D341Med (cell line): Measurements from ENCODE around the gene CREB5.
"Not testable (repeated sequence)": the region's sequence is repeated elsewhere in the genome, so short reads cannot be mapped to it uniquely, and the experiment has no call there.

Experiments
- DNase-seq: peaks from one replicate; pipeline ENCODE4 v3.0.0; 2012; ENCODE audit warnings: low spot score

CREB5 gene

GRCh38 chr7:28815369-28815927 is 403.1 kb downstream of the CREB5 start:
- no peak for DNase-seq

- DNase-seq, result no peak
Observed at GRCh38 chr7:28815928-28816373, 403.6 kb downstream of the CREB5 start.

GRCh38 chr7:28818996-28819395 is 406.7 kb downstream of the CREB5 start:
- no peak for DNase-seq

GRCh38 chr7:28823582-28823981 is 411.3 kb downstream of the CREB5 start:
- DNase-seq, result no peak

- not testable (repeated sequence) for DNase-seq
Observed at GRCh38 chr7:28825817-28826448, 413.6 kb downstream of the CREB5 start.

- no peak for DNase-seq
Observed at GRCh38 chr7:28830846-28831245, 418.5 kb downstream of the CREB5 start.

GRCh38 chr7:28832669-28833068 is 420.4 kb downstream of the CREB5 start:
- no peak for DNase-seq

- DNase-seq, result no peak
Observed at GRCh38 chr7:28835800-28836199, 423.5 kb downstream of the CREB5 start.

GRCh38 chr7:28836716-28837115 is 424.4 kb downstream of the CREB5 start:
- DNase-seq, result no peak

- DNase-seq, result no peak
Observed at GRCh38 chr7:28837216-28837615, 424.9 kb downstream of the CREB5 start.

- no peak for DNase-seq
Observed at GRCh38 chr7:28840592-28840995, 428.3 kb downstream of the CREB5 start.

- DNase-seq, result no peak
Observed at GRCh38 chr7:28841766-28842165, 429.4 kb downstream of the CREB5 start.

- DNase-seq, result no peak
Observed at GRCh38 chr7:28842769-28843295, 430.5 kb downstream of the CREB5 start.

GRCh38 chr7:28845106-28845505 is 432.8 kb downstream of the CREB5 start:
- DNase-seq, result no peak

- no peak for DNase-seq
Observed at GRCh38 chr7:28847176-28847575, 434.9 kb downstream of the CREB5 start.

GRCh38 chr7:28847681-28848080 is 435.4 kb downstream of the CREB5 start:
- DNase-seq, result no peak

- DNase-seq, result no peak
Observed at GRCh38 chr7:28848906-28849305, 436.6 kb downstream of the CREB5 start.

- DNase-seq, result no peak
Observed at GRCh38 chr7:28850699-28851098, 438.4 kb downstream of the CREB5 start.

- DNase-seq, result no peak
Observed at GRCh38 chr7:28853150-28853549, 440.8 kb downstream of the CREB5 start.

GRCh38 chr7:28853834-28854749 is 441.8 kb downstream of the CREB5 start:
- DNase-seq, result peak; percentile 92

- no peak for DNase-seq
Observed at GRCh38 chr7:28854750-28855074, 442.4 kb downstream of the CREB5 start.

GRCh38 chr7:28855538-28856217 is 443.4 kb downstream of the CREB5 start:
- DNase-seq, result no peak
